ENCODE measurements around the gene BCR.

BCR gene

DNA sequence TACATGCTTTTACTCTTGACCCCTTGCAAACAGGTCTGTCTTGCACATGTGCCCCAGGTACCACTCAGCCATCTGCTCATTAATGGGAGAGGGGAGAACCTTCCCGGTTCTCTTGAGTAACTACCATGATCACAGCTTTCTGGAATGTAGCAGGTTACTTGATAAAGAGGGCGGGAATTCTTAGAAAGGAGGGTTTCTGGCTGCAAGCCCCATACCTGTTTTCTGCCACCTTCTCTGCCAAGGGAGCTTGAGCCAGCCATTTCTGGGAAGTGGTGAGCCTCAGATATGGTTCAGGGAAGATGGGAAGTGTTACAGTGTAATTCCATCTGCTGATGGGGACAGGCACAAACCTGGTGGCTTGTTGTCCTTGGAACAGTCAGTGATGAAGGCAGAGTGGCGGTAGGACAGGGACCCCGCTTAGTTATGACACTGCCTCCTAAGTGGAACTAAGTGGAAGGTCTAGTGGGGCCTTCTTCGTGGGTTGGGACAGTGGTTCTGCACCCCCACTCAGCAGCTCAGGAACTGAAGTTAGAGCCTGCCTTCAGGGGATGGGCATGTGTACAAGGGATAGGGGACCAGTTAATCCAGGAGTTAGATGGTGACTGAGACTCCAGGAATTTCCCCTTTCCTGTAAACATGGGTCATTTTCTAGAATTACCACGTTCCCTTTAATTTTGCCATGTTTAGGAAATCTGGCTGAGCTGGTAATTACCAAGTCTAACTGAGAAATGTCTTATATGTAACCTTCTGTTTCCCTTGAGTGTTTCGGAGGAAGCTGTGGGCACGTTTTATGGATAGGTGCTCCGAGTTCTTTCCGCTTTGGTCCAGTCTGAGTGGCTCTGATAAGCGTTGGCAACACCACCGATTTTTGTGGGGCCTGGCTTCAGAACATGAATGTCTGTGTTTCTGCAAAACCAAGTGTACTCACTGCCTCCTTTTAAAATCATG, 35.3 kb downstream of the BCR start:
- DNase-seq: no peak

- no peak for DNase-seq
Measured at GRCh38 chr22:23216461-23217170, 36.3 kb downstream of the BCR start.

DNA sequence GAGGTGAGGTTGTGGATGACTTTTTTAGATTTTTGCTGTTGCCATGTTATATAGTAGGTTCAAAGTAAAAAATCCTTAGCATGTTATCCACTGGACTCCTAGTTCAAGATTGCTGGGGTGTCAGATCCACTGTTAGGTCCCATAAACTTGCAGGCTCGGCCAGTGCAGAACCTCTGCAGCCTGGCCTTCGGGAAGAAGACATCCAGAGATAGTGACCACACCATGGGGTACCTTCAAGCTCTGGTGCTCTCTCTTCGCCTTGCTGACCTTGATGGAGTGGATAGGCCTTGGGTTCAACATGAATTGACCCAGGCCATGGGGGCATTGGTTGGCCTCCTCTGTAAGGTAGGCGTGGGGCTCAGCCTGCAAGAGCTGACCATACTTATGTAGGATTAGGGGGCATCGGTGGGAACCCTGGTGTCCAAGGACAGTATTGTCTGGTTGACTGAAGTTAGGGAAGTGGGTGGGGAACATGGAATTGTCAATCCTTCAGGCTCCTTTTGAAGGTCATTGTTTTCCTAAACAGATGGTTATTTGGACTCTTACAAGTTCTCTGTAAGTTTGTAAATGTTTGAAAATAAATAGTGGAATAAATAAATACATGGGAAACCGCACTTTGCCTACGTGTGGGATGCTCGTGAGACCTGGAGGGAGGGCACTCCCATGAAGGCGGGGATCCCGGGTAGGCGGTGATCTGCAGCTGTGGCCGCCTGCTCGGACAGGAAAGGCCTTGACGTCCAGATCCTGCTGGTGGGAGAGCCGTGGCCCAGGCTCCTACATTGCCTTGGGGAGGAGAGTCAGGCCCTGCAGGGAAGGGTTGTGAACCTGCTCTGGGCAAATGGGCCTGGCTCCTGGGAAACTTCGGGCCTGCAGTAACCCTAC, 37.1 kb downstream of the BCR start:
- DNase-seq: no peak

GRCh38 chr22:23218053-23218866, 38.0 kb downstream of the BCR start:
- DNase-seq: no peak

DNA sequence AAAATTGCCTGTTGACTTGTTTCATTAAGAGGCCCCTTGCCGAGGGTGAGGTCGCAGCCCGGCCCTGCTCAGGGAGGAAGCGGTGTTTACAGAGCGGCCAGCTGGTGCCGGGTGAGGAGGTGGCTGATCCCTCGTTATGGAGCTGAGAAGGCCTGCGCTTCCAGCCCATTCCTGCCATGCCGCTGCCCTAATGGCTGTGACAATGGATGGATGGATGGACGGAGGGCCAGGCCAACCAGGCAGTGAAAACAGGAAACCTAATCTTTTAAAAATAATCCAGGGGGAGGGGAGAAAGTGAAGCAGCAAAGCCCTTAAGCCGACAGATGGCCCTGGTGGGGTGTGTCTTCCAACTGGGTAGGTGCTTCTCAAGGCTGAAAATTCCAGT, 38.5 kb downstream of the BCR start:
- DNase-seq: peak in 1 of 56 donors; percentile 14

DNA sequence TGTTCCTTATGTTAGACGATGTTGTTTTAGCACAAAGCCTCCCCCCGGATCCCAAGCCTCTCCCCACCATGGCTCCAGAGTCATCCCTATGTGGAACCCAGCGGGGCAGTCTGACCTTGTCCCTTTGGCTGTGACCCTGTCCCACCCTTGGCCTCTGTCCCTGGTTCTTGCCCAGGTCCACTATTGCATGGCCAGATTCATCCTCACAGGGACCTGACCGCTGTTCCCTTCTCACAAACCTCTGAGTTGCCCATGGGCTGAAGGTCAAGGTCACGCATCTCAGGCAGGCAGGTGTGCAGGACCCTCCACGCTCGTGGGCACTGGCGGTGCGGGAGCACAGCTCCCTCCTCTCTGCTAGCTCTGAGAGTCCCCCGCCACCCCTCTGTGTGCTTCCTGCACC, 39.0 kb downstream of the BCR start:
- no peak for DNase-seq

GRCh38 chr22:23219822-23220484, 39.6 kb downstream of the BCR start:
- no peak for DNase-seq

DNA sequence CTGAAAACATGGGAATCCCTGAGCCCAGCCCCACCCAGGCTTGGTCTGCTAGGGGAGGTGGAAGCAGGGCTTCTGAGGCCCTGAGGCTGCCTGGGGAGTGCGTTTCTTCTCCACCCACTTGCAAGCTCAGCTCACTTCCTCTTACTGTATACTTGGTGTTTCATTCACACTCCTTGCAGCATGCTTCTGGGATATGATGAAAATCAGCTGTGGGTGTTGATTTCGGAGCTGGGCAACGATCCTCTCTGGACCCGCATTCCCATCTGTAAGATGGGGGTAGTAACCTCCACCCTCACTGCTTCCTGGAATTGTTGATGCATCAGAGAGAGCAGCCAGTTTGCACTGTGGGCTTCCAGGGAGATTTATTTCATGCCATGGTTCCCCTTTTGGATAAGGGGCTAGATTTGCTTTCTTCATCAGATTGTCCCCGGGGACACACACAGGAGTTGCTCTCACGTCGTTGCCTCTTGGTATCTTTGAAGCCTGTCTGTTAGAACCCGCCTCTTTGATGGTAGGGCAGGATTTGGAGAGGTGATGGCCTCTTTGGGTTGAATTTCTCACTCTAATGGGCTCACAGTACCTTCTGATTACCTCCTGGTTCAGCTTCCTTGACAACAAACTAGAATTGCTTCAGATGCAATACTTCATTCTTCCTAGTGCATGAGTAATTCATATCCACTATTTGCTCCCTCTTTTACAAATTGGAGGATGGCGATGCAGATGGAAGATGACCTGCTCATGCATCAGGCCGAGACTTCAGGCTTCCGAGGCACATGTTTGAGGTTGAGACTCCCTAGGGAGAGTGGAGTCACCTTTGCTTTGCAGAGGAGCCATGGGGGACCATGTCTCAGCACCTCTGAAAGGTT, 40.4 kb downstream of the BCR start:
- peak in 1 of 56 donors; percentile 24 for DNase-seq

DNA sequence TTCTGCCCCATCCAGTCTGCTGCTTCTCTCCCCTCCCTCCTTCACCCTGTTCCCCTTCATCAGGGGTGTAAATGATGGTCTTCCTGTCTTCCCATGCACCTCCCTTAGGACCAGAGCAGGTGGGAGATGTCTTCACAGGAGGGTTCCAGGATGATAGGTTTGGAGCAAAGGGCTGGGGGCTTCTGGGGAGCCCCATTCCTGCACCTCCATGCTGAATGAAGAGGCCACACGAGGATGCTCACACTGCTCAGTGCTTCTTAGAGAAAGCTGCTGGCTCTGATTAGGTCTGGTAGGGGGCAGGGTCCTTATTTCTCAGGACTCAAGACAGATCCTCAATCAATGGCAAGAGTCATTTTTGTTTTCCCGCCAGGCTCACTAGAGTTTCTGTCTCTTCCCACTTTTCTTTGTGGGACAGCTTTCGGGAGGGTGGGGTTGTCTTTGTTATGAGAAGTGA, 41.1 kb downstream of the BCR start:
- no peak for DNase-seq

DNA sequence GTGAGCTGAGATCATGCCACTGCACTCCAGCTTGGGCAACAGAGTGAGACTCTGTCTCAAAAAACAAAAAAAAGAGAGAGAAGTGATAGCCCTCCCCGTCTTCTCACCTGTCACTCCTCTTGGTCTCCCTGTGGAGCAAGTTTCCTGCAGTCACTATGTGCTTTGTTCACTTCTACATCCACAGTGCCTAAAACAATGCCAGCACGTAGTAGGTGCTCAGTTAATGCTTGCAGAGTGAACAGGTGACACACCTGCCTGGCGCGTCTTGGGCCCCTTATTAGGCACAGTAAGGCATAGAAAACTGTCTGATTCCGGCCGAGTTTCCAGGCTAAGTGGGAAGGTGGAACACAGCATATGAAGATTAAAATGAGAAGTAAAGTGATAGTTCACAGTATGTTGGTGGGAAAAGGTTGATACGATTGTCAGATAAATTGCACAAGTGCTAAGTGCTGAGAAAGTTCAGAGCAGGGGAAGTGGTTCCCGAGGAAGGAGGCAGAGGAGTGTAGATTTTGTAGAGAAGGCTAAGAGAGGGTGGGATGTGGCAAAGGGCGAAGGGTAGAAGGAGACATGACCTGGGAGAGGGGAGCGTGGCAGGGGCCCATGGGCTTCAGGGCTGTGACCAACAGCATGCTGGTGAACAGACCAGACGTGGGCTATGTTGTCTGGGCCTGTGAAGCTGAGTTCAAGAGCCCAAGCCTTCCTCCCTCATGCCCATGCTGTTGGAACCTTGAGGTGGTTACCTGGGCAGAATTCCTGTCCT, 41.9 kb downstream of the BCR start:
- DNase-seq: no peak

DNA sequence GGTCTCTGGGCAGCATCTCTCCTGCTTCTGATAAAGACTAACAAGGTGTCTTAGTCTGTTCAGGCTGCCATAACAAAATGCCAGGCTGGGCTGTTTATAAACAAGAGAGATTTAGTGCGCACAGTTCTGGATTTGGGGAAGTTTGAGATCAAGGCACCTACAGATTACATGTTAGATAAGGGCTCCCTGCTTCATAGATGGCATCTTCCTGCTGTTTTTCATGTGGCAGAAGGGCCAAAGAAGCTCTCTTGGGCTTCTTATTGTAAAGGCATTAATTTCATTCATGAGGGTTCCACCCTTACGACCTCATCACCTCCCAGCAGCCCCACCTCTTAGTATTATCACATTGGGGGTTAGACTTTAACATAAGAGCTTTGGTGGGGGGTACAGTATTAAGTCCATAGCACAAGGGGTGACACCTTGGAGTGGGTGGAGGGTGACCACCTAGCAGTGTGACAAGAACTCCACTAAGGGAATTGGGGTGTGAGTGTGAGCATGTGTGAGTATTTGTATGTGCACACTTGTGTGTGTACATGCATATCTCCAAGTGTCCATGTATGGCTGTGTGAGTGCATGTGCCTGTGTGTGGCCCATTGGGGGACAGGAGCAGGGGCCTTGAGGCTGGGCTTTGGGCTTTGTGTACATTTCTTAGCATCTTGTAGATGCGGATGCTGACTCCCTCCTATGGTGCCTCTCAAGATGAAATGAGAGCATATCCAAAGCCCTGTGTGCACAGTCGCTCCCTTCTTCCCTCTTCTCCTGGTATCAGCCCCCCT, 42.7 kb downstream of the BCR start:
- DNase-seq: no peak

DNA sequence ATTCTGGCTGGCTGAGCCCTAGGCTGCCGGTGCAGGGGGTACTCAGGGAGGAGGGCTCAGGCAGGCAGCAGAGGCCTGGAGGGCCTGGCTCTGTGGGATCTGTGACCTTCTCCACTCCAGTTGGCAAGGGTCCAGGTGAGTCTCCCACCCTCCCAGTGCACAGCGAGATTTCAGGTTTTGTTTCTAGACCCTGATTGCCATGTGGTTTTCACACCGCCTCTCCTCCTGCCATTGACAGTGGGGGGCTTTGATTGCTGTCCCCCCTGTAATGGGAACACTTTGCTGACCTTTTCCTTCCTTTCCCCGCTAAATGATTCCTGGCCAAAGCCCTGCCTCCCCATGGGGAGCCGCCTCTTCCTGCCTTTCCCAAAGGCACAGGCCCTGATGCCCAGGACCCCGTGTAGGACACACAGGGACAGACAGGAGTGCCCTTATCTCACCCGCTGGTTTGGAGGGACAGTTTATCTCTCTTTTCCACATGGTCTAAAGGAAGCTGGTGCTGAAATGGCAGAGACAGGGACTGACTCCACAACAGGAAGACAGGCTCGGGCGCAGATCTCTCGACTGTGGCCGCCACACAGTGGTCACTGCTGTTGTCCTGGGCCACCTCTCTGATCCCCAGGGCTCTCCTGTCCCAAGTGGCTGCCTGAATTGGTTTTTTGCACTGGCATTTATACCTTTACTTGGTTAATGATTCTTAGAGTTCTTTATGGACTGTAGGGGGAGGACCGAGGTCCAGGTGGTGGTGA, 43.4 kb downstream of the BCR start:
- DNase-seq: no peak

GRCh38 chr22:23224846-23225245, 44.5 kb downstream of the BCR start:
- DNase-seq: no peak

- DNase-seq: no peak
Measured at GRCh38 chr22:23225337-23225723, 45.0 kb downstream of the BCR start.

- peak in 4 of 56 donors; percentile 16 to 30 (median 22) for DNase-seq
Measured at GRCh38 chr22:23225724-23226496, 45.6 kb downstream of the BCR start.

DNA sequence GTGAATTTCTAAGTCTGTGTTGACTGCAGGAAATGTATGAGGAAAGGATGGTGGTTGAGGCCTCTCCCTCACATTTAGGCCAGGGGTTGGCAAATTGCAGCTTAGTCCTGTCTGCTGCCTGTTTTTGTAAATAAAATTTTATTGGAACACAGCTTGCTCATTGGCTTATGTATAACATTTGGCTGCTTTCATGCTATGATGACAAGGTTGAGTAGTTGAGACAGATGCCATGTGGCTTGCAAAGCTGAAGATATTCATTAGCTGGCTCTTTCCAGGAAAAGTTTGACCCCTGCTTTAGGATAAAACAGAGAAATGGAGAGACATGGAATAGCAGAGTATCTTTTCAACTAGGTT, 46.2 kb downstream of the BCR start:
- DNase-seq: no peak

All from amygdala (tissue), 56 donors.